HS-27A (cell line): Measurements from ENCODE around the gene CNN2.

Source experiments
- DNase-seq: peaks from one replicate; pipeline ENCODE4 v3.0.0-alpha.2; 2012; ENCODE audit warnings: low read depth, missing footprints

CNN2 gene

GRCh38 chr19:995051-995827 is 31.2 kb upstream of the CNN2 start:
- no peak for DNase-seq

GRCh38 chr19:996051-996838 is 30.2 kb upstream of the CNN2 start:
- no peak for DNase-seq

- no peak for DNase-seq
Observed at GRCh38 chr19:998064-998463, 28.3 kb upstream of the CNN2 start.

- no peak for DNase-seq
Observed at GRCh38 chr19:999379-999719, 27.1 kb upstream of the CNN2 start.

GRCh38 chr19:1000095-1000494 is 26.3 kb upstream of the CNN2 start, which contains the start of gene GRIN3B:
Gene GRIN3B, plus strand, starts transcription at chr19:1000419. Its CDS starts 19 bp downstream, at chr19:1000438.
- no peak for DNase-seq

GRCh38 chr19:1000591-1001537 is 25.5 kb upstream of the CNN2 start:
- DNase-seq, result no peak

GRCh38 chr19:1001538-1002166 is 24.8 kb upstream of the CNN2 start:
- DNase-seq, result no peak

- DNase-seq, result no peak
Observed at GRCh38 chr19:1002600-1002999, 23.8 kb upstream of the CNN2 start.

- DNase-seq, result no peak
Observed at GRCh38 chr19:1003283-1003682, 23.1 kb upstream of the CNN2 start.

- DNase-seq, result no peak
Observed at GRCh38 chr19:1004204-1004802, 22.1 kb upstream of the CNN2 start.

GRCh38 chr19:1004803-1005664 is 21.4 kb upstream of the CNN2 start:
- no peak for DNase-seq

GRCh38 chr19:1006711-1007398 is 19.6 kb upstream of the CNN2 start:
- DNase-seq, result no peak

GRCh38 chr19:1007399-1008251 is 18.8 kb upstream of the CNN2 start:
- DNase-seq, result no peak

GRCh38 chr19:1008268-1009040 is 18.0 kb upstream of the CNN2 start:
- no peak for DNase-seq

GRCh38 chr19:1009041-1009980 is 17.1 kb upstream of the CNN2 start:
- DNase-seq, result no peak

GRCh38 chr19:1009981-1010538 is 16.3 kb upstream of the CNN2 start:
- no peak for DNase-seq
